SK-N-SH treated with all-trans-retinoic acid at 6 μM for 48 hours (cell line): Measurements from ENCODE around the gene SNX10.

Experiments used
- CSDC2 ChIP-seq: fragments of 250-450 bp; sonication (Bioruptor Pico); IDR thresholded peaks from 2 replicates; pipeline ENCODE4 v1.5.0; 2020; ENCODE audit warnings: mild to moderate bottlenecking, moderate library complexity
- GLIS3 ChIP-seq: fragments of 250-450 bp; sonication (Bioruptor Pico); IDR thresholded peaks from 2 replicates; pipeline ENCODE4 v1.5.0; 2020; ENCODE audit warnings: mild to moderate bottlenecking, moderate library complexity
- ISL1 ChIP-seq: fragments of 250-450 bp; sonication (Bioruptor Pico); IDR thresholded peaks from 2 replicates; pipeline ENCODE4 v2.1.2; 2022; ENCODE audit warnings: mild to moderate bottlenecking, moderate library complexity
- PATZ1 ChIP-seq: fragments of 250-450 bp; sonication (Bioruptor Pico); IDR thresholded peaks from 2 replicates; pipeline ENCODE4 v1.8.0; 2020; ENCODE audit warnings: mild to moderate bottlenecking, moderate library complexity, borderline replicate concordance
- POU6F1 ChIP-seq: fragments of 250-450 bp; sonication (Bioruptor Pico); IDR thresholded peaks from 2 replicates; pipeline ENCODE4 v1.8.0; 2021; ENCODE audit warnings: low read depth, mild to moderate bottlenecking, moderate library complexity, borderline replicate concordance
- RARB ChIP-seq: fragments of 250-450 bp; sonication (Bioruptor Pico); IDR thresholded peaks from 2 replicates; pipeline ENCODE4 v1.8.0; 2021; ENCODE audit warnings: mild to moderate bottlenecking, moderate library complexity
- SNAI2 ChIP-seq: fragments of 250-450 bp; sonication (Bioruptor Pico); IDR thresholded peaks from 2 replicates; pipeline ENCODE4 v1.5.0; 2020; ENCODE audit warnings: mild to moderate bottlenecking, moderate library complexity
- ZFP3 ChIP-seq: fragments of 250-450 bp; sonication (Bioruptor Pico); IDR thresholded peaks from 2 replicates; pipeline ENCODE4 v1.5.0; 2020; ENCODE audit warnings: mild to moderate bottlenecking, moderate library complexity

- TF ChIP-seq CSDC2 = no peak
- TF ChIP-seq GLIS3 (CRISPR knock-in tag) = no peak
- no peak for TF ChIP-seq SNAI2 (CRISPR knock-in tag)
- TF ChIP-seq PATZ1 (CRISPR knock-in tag) = no peak
- TF ChIP-seq ISL1 (CRISPR knock-in tag) = no peak
- TF ChIP-seq POU6F1 (CRISPR knock-in tag) = no peak
- no peak for TF ChIP-seq ZFP3 (CRISPR knock-in tag)
- no peak for TF ChIP-seq RARB (CRISPR knock-in tag)
These were observed 128.9 kb downstream of the SNX10 start for GRCh38 chr7:26420422-26421019.
